Parathyroid adenoma (tissue), 2 donors: ENCODE data around the gene GORASP1.

Source experiments
- H2AFZ ChIP-seq: fragments of 300-600 bp; sonication (generic); one replicate; pipeline ENCODE4 v1.7.0; 2017; ENCODE audit warnings: antibody characterized with exemption, mild to moderate bottlenecking
- H3K27ac ChIP-seq: fragments of 300-600 bp; sonication (generic); one replicate; pipeline ENCODE4 v1.7.0; 2017
- H3K27me3 ChIP-seq: fragments of 300-600 bp; sonication (generic); one replicate; pipeline ENCODE4 v1.7.0; 2017; ENCODE audit warnings: low read length; ENCODE audit not compliant: control insufficient read depth, insufficient read depth
- H3K36me3 ChIP-seq: fragments of 300-600 bp; sonication (generic); one replicate; pipeline ENCODE4 v1.7.0; 2017; ENCODE audit warnings: low read length; ENCODE audit not compliant: control insufficient read depth, insufficient read depth
- H3K4me1 ChIP-seq: fragments of 300-600 bp; sonication (generic); one replicate; pipeline ENCODE4 v1.7.0; 2017; ENCODE audit warnings: control low read depth
- H3K4me2 ChIP-seq: fragments of 300-600 bp; sonication (generic); one replicate; pipeline ENCODE4 v1.7.0; 2017; ENCODE audit warnings: low read length
- H3K4me3 ChIP-seq: fragments of 300-600 bp; sonication (generic); one replicate; pipeline ENCODE4 v1.7.0; 2017; ENCODE audit warnings: low read depth, low read length
- H3K79me2 ChIP-seq: fragments of 300-600 bp; sonication (generic); one replicate; pipeline ENCODE4 v1.7.0; 2017; ENCODE audit warnings: control low read depth
- H3K9ac ChIP-seq: fragments of 300-600 bp; sonication (generic); one replicate; pipeline ENCODE4 v1.7.0; 2017; ENCODE audit warnings: mild to moderate bottlenecking
- H3K9me3 ChIP-seq: fragments of 300-600 bp; sonication (generic); one replicate; pipeline ENCODE4 v1.7.0; 2017; ENCODE audit warnings: low read length; ENCODE audit not compliant: control insufficient read depth
- CTCF ChIP-seq: fragments of 300-600 bp; sonication (generic); IDR thresholded peaks from one replicate; pipeline ENCODE4 v1.7.0; 2017; ENCODE audit warnings: antibody characterized with exemption, mild to moderate bottlenecking
- donor health status: primary hyperparathyroidism.

The GORASP1 gene

GRCh38 chr3:39101022-39101689, 6.3 kb downstream of the GORASP1 start:
- Histone ChIP-seq H3K4me3 (no peak overlapping the region), H3K27ac (no peak overlapping the region), H3K4me2 (no peak overlapping the region), H2AFZ (no peak overlapping the region), H3K9me3 (no peaks in the 10 kb centered on the region), H3K27me3 (no peaks in the 10 kb centered on the region), H3K9ac (no peak overlapping the region), H3K36me3 (no peaks in the 10 kb centered on the region), H3K79me2 (peaks cover 11% of the 10 kb centered on the region), H3K4me1 (peaks cover 4% of the 10 kb centered on the region)
- peak; percentile 54 for TF ChIP-seq CTCF

GRCh38 chr3:39100500-39100886, 6.9 kb downstream of the GORASP1 start:
- no peaks in the 10 kb centered on the region for H3K36me3 ChIP-seq
- peaks cover 9% of the 10 kb centered on the region for H3K79me2 ChIP-seq
- H3K27me3 ChIP-seq, result no peaks in the 10 kb centered on the region
- no peaks in the 10 kb centered on the region for H3K9me3 ChIP-seq
- H3K9ac ChIP-seq, result no peak overlapping the region
- H2AFZ ChIP-seq, result no peak overlapping the region
- peaks cover under 1% of the 10 kb centered on the region for H3K4me1 ChIP-seq
- no peak overlapping the region for H3K27ac ChIP-seq
- no peak overlapping the region for H3K4me3 ChIP-seq
- TF ChIP-seq CTCF, result no peak
- no peak overlapping the region for H3K4me2 ChIP-seq

- Histone ChIP-seq H2AFZ (no peak overlapping the region), H3K4me1 (no peaks in the 10 kb centered on the region), H3K27me3 (no peaks in the 10 kb centered on the region), H3K36me3 (no peaks in the 10 kb centered on the region), H3K9me3 (no peaks in the 10 kb centered on the region), H3K27ac (no peak overlapping the region), H3K9ac (no peak overlapping the region), H3K4me2 (no peak overlapping the region), H3K4me3 (no peak overlapping the region), H3K79me2 (peaks cover 6% of the 10 kb centered on the region)
- no peak for TF ChIP-seq CTCF
These were observed 7.5 kb downstream of the GORASP1 start for GRCh38 chr3:39099738-39100499.

GRCh38 chr3:39099242-39099641, 8.2 kb downstream of the GORASP1 start:
- peaks cover under 1% of the 10 kb centered on the region for H3K79me2 ChIP-seq
- H3K27ac ChIP-seq, result no peak overlapping the region
- no peak overlapping the region for H3K4me3 ChIP-seq
- H3K9ac ChIP-seq, result no peak overlapping the region
- H3K4me2 ChIP-seq, result no peak overlapping the region
- H2AFZ ChIP-seq, result no peak overlapping the region
- H3K9me3 ChIP-seq, result no peaks in the 10 kb centered on the region
- no peaks in the 10 kb centered on the region for H3K27me3 ChIP-seq
- no peaks in the 10 kb centered on the region for H3K36me3 ChIP-seq
- H3K4me1 ChIP-seq, result no peaks in the 10 kb centered on the region
- TF ChIP-seq CTCF, result no peak
